SK-N-SH treated with all-trans-retinoic acid at 6 μM for 48 hours (cell line): Measurements from ENCODE around the gene ADAM22.

ENCODE experiments used
- ATAC-seq: fragments of 200-7000 bp; cut with Tn5 transposase; 3 replicates; pipeline ENCODE4 v1.9.1; 2020; ENCODE audit warnings: mild to moderate bottlenecking, moderate library complexity
- ARNTL ChIP-seq: fragments of 450-650 bp; formaldehyde crosslinking; IDR thresholded peaks from 2 replicates; pipeline ENCODE4 v1.5.0; 2020; ENCODE audit warnings: low read depth, mild to moderate bottlenecking, moderate library complexity, borderline replicate concordance
- BACH2 ChIP-seq: fragments of 250-450 bp; sonication (Bioruptor Pico); IDR thresholded peaks from 2 replicates; pipeline ENCODE4 v1.9.0; 2021; ENCODE audit warnings: mild to moderate bottlenecking, borderline replicate concordance
- CSDC2 ChIP-seq: fragments of 250-450 bp; sonication (Bioruptor Pico); IDR thresholded peaks from 2 replicates; pipeline ENCODE4 v1.5.0; 2020; ENCODE audit warnings: mild to moderate bottlenecking, moderate library complexity
- ESRRG ChIP-seq: fragments of 250-450 bp; sonication (Bioruptor Pico); IDR thresholded peaks from 2 replicates; pipeline ENCODE4 v1.6.1; 2021; ENCODE audit warnings: mild to moderate bottlenecking
- GLIS3 ChIP-seq: fragments of 250-450 bp; sonication (Bioruptor Pico); IDR thresholded peaks from 2 replicates; pipeline ENCODE4 v1.5.0; 2020; ENCODE audit warnings: mild to moderate bottlenecking, moderate library complexity
- ISL1 ChIP-seq: fragments of 250-450 bp; sonication (Bioruptor Pico); IDR thresholded peaks from 2 replicates; pipeline ENCODE4 v2.1.2; 2022; ENCODE audit warnings: mild to moderate bottlenecking, moderate library complexity
- OSR1 ChIP-seq: fragments of 250-450 bp; sonication (Bioruptor Pico); IDR thresholded peaks from 2 replicates; pipeline ENCODE4 v1.8.0; 2022; ENCODE audit warnings: moderate library complexity, mild to moderate bottlenecking, inconsistent platforms
- POU6F1 ChIP-seq: fragments of 250-450 bp; sonication (Bioruptor Pico); IDR thresholded peaks from 2 replicates; pipeline ENCODE4 v1.8.0; 2021; ENCODE audit warnings: low read depth, mild to moderate bottlenecking, moderate library complexity, borderline replicate concordance
- PPARA ChIP-seq: fragments of 250-450 bp; sonication (Bioruptor Pico); IDR thresholded peaks from 2 replicates; pipeline ENCODE4 v1.5.0; 2020; ENCODE audit warnings: mild to moderate bottlenecking, borderline replicate concordance
- RARB ChIP-seq: fragments of 250-450 bp; sonication (Bioruptor Pico); IDR thresholded peaks from 2 replicates; pipeline ENCODE4 v1.8.0; 2021; ENCODE audit warnings: mild to moderate bottlenecking, moderate library complexity
- SNAI2 ChIP-seq: fragments of 250-450 bp; sonication (Bioruptor Pico); IDR thresholded peaks from 2 replicates; pipeline ENCODE4 v1.5.0; 2020; ENCODE audit warnings: mild to moderate bottlenecking, moderate library complexity
- TCF4 ChIP-seq: fragments of 250-450 bp; sonication (Bioruptor Pico); IDR thresholded peaks from 2 replicates; pipeline ENCODE4 v1.8.0; 2021; ENCODE audit warnings: mild to moderate bottlenecking, moderate library complexity, borderline replicate concordance
- TOX ChIP-seq: fragments of 250-450 bp; sonication (Bioruptor Pico); IDR thresholded peaks from 2 replicates; pipeline ENCODE4 v1.8.0; 2021; ENCODE audit warnings: mild to moderate bottlenecking, moderate library complexity, borderline replicate concordance
- TSHZ2 ChIP-seq: fragments of 250-450 bp; sonication (Bioruptor Pico); IDR thresholded peaks from 2 replicates; pipeline ENCODE4 v1.5.0; 2020; ENCODE audit warnings: mild to moderate bottlenecking, moderate library complexity
- ZC3H10 ChIP-seq: fragments of 250-450 bp; sonication (Bioruptor Pico); IDR thresholded peaks from 2 replicates; pipeline ENCODE4 v1.5.1; 2021; ENCODE audit warnings: mild to moderate bottlenecking, moderate library complexity
- ZFP30 ChIP-seq: fragments of 450-650 bp; formaldehyde crosslinking; IDR thresholded peaks from 2 replicates; pipeline ENCODE4 v1.5.0; 2022; ENCODE audit warnings: mild to moderate bottlenecking, moderate library complexity
- ZNF70 ChIP-seq: fragments of 450-650 bp; formaldehyde crosslinking; IDR thresholded peaks from 2 replicates; pipeline ENCODE4 v1.5.0; 2020; ENCODE audit warnings: mild to moderate bottlenecking, moderate library complexity
- ZNF8 ChIP-seq: fragments of 450-650 bp; formaldehyde crosslinking; IDR thresholded peaks from 2 replicates; pipeline ENCODE4 v1.5.0; 2020; ENCODE audit warnings: mild to moderate bottlenecking, moderate library complexity
- TF ChIP-seq, protein P1 (sequence below): fragments of 250-450 bp; sonication (Bioruptor Pico); IDR thresholded peaks from 2 replicates; pipeline ENCODE4 v1.5.1; 2021; ENCODE audit warnings: mild to moderate bottlenecking, moderate library complexity
- TF ChIP-seq, protein P2 (sequence below): fragments of 250-450 bp; sonication (Bioruptor Pico); IDR thresholded peaks from 2 replicates; pipeline ENCODE4 v1.5.1; 2020; ENCODE audit warnings: low read depth, mild to moderate bottlenecking, moderate library complexity
- TF ChIP-seq, protein P3 (sequence below): fragments of 250-450 bp; sonication (Bioruptor Pico); IDR thresholded peaks from 2 replicates; pipeline ENCODE4 v1.8.0; 2020; ENCODE audit warnings: mild to moderate bottlenecking, moderate library complexity, borderline replicate concordance

ADAM22 gene

DNA sequence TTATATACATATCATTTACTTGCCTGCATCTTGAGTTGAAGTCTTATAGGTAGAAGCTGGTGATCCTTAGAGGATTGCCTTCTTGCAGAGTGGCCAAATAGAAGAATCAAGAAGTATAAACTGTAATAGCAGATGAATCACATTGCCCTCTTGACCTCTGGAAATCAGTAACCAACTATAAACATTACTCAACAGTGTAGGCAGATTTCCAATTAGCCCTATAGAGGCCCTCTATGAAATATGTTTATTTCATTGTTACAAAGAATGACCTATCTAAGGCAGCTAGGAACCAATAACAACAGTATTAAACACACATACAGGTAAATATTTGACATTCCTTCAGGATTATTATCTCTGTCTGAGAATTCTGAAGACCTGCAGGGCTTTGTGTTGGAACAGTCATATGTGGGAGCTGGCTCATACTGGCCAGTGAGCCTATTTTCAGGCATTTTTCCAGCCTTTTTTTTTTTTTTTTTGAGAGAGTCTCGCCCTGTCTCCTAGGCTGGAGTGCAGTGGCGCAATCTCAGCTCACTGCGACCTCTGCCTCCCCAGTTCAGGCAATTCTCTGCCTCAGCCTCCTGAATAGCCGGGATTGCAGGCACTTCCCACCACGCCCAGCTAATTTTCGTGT, 292.9 kb downstream of the ADAM22 start:
- peak; percentile 53; the same call in 1 of the 2 replicates for TF ChIP-seq ISL1 (CRISPR knock-in tag)
- TF ChIP-seq, protein P1, sequence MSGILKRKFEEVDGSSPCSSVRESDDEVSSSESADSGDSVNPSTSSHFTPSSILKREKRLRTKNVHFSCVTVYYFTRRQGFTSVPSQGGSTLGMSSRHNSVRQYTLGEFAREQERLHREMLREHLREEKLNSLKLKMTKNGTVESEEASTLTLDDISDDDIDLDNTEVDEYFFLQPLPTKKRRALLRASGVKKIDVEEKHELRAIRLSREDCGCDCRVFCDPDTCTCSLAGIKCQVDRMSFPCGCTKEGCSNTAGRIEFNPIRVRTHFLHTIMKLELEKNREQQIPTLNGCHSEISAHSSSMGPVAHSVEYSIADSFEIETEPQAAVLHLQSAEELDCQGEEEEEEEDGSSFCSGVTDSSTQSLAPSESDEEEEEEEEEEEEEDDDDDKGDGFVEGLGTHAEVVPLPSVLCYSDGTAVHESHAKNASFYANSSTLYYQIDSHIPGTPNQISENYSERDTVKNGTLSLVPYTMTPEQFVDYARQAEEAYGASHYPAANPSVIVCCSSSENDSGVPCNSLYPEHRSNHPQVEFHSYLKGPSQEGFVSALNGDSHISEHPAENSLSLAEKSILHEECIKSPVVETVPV = no peak

GRCh38 chr7:88229302-88229995, 295.4 kb downstream of the ADAM22 start:
- TF ChIP-seq ARNTL (CRISPR knock-in tag) (no peak), CSDC2 (CRISPR knock-in tag) (no peak), ZNF70 (no peak), ZFP30 (no peak), ISL1 (CRISPR knock-in tag) (no peak), BACH2 (CRISPR knock-in tag) (no peak), ZC3H10 (CRISPR knock-in tag) (no peak), ZNF8 (CRISPR knock-in tag) (no peak), PPARA (CRISPR knock-in tag) (no peak)
- TF ChIP-seq, protein P2, sequence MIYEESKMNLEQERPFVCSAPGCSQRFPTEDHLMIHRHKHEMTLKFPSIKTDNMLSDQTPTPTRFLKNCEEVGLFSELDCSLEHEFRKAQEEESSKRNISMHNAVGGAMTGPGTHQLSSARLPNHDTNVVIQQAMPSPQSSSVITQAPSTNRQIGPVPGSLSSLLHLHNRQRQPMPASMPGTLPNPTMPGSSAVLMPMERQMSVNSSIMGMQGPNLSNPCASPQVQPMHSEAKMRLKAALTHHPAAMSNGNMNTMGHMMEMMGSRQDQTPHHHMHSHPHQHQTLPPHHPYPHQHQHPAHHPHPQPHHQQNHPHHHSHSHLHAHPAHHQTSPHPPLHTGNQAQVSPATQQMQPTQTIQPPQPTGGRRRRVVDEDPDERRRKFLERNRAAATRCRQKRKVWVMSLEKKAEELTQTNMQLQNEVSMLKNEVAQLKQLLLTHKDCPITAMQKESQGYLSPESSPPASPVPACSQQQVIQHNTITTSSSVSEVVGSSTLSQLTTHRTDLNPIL (CRISPR knock-in tag) = no peak

More for the DNA sequence above, 292.9 kb downstream of the ADAM22 start:
- peak; percentile 30; the same call in 1 of the 3 replicates for ATAC-seq

DNA sequence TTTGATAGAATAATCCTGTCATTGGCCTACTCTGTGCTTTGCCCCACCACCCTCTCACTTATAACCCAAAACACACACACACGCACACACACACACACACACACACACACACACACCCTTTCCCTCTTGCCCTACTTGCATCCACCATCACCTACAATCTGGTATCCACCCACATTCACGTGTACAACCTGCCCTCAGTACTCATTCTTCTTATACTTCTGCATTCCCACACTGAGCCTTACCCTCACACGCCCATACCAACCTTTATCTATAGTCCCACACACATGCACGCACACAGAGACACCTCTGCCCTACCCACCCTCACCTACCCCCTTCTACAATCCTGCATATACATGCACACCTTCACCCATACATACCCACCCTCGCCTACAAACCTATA, 296.6 kb downstream of the ADAM22 start:
- TF ChIP-seq GLIS3 (CRISPR knock-in tag) = no peak
- TF ChIP-seq, protein P1 = no peak
- TF ChIP-seq CSDC2 (CRISPR knock-in tag) = no peak
- TF ChIP-seq TOX (CRISPR knock-in tag) = no peak
- TF ChIP-seq, protein P3, sequence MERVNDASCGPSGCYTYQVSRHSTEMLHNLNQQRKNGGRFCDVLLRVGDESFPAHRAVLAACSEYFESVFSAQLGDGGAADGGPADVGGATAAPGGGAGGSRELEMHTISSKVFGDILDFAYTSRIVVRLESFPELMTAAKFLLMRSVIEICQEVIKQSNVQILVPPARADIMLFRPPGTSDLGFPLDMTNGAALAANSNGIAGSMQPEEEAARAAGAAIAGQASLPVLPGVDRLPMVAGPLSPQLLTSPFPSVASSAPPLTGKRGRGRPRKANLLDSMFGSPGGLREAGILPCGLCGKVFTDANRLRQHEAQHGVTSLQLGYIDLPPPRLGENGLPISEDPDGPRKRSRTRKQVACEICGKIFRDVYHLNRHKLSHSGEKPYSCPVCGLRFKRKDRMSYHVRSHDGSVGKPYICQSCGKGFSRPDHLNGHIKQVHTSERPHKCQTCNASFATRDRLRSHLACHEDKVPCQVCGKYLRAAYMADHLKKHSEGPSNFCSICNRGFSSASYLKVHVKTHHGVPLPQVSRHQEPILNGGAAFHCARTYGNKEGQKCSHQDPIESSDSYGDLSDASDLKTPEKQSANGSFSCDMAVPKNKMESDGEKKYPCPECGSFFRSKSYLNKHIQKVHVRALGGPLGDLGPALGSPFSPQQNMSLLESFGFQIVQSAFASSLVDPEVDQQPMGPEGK = no peak
- TF ChIP-seq TSHZ2 (CRISPR knock-in tag) = no peak
- no peak for TF ChIP-seq ESRRG (CRISPR knock-in tag)
- TF ChIP-seq PPARA (CRISPR knock-in tag) = no peak
- TF ChIP-seq OSR1 (CRISPR knock-in tag) = no peak
- TF ChIP-seq TCF4 (CRISPR knock-in tag) = no peak
- no peak for TF ChIP-seq RARB (CRISPR knock-in tag)
- no peak for TF ChIP-seq BACH2 (CRISPR knock-in tag)
- TF ChIP-seq ZNF8 (CRISPR knock-in tag) = no peak
- TF ChIP-seq, protein P2 (CRISPR knock-in tag) = no peak
- no peak for TF ChIP-seq ZFP30
- TF ChIP-seq ZNF70 = no peak
- TF ChIP-seq ARNTL (CRISPR knock-in tag) = no peak
- no peak for TF ChIP-seq SNAI2
- TF ChIP-seq POU6F1 (CRISPR knock-in tag) = no peak
- no peak for ATAC-seq

More at GRCh38 chr7:88229302-88229995, 295.4 kb downstream of the ADAM22 start:
- no peak for ATAC-seq
